GM20000 (cell line): ENCODE data around the gene GINS1.
A peak's percentile ranks its signal among the peaks of the same experiment; 100 is the strongest.
"Not testable (repeated sequence)": the region's sequence is repeated elsewhere in the genome, so short reads cannot be mapped to it uniquely, and the experiment has no call there.

ENCODE experiments used
- DNase-seq: peaks from one replicate; pipeline ENCODE4 v3.0.0; 2012; ENCODE audit warnings: low spot score
- TF ChIP-seq, protein P1 (sequence below): IDR thresholded peaks from 2 replicates; pipeline ENCODE4 v1.5.1; 2012; ENCODE audit warnings: mild to moderate bottlenecking, control low read depth; ENCODE audit errors: extremely low read depth, missing control alignments

Gene GINS1

DNA sequence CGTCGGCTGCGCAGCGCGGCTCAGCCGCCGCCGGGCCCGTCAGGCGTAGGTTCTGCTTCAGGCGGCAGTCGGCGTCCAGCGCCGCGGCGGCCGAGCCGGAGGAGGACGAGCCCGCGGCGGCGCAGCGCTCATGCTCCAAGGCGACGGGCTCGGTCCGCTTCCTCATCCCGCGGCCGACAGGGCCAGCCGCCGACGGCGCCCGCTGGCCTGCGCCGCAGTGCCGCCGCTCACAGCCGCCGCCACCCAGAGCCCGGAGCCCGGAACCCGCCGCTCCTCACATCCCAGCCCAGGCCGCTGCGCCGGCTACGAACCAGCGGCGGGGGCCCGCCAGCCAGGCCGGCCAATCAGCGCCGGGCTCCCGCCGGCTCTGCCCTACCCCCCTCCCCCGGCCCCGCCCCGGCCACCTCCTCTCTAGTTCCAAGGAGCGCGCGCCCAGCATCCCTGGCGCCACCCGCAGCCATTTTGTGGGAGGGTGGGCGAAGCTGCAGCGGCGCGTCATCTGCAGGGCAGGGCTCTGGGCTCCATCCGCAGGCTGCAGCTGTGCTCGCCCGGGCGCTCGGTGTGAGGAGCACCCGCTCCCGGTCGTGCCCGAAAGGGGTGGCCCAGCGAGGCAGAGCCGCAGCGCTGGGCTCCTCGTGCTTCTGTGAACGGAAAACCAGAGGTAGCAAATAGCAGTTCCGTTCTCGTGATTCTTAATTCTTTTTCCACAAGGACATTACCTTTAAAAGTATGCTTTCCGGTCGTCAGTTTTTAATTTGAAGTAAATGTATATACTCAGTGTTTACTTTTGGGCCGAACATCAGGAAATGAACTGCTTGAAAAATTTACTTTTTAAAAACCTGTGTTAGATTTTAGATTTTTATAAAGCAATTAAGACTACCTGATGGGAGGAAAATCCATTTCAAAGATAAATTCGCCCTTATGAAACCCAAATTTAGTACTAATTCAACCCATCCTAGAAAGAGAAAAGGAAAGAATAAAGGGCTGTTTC is 16.6 kb upstream of the GINS1 start, which contains the start of gene ABHD12:
Gene ABHD12, minus strand, starts transcription at position 298 of the 991 bp plus-strand sequence. Its CDS starts 132 bp downstream, at position 166.
- TF ChIP-seq, protein P1, sequence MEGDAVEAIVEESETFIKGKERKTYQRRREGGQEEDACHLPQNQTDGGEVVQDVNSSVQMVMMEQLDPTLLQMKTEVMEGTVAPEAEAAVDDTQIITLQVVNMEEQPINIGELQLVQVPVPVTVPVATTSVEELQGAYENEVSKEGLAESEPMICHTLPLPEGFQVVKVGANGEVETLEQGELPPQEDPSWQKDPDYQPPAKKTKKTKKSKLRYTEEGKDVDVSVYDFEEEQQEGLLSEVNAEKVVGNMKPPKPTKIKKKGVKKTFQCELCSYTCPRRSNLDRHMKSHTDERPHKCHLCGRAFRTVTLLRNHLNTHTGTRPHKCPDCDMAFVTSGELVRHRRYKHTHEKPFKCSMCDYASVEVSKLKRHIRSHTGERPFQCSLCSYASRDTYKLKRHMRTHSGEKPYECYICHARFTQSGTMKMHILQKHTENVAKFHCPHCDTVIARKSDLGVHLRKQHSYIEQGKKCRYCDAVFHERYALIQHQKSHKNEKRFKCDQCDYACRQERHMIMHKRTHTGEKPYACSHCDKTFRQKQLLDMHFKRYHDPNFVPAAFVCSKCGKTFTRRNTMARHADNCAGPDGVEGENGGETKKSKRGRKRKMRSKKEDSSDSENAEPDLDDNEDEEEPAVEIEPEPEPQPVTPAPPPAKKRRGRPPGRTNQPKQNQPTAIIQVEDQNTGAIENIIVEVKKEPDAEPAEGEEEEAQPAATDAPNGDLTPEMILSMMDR, result no peak
- DNase-seq, result peak; percentile 98

DNA sequence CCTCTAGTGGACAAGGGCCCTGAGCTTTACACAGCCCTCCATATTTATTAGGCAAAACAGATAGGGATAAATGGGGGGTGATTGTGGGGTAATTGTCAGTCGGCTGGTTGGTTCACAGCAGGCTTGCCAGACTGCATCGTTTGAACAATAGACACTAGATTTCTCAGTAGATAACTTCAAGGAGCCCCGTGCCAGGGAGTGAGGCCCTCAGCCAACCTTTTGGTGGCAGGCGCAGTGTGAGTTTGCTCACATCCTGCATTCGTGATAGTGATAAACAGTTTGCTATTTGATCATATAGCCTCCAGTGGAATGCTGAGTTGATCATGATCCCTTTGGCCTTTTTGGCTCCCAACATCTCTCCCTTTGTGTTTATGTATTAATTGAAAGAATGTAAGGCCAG is 13.2 kb upstream of the GINS1 start:
- TF ChIP-seq, protein P1, result no peak
- DNase-seq, result no peak

DNA sequence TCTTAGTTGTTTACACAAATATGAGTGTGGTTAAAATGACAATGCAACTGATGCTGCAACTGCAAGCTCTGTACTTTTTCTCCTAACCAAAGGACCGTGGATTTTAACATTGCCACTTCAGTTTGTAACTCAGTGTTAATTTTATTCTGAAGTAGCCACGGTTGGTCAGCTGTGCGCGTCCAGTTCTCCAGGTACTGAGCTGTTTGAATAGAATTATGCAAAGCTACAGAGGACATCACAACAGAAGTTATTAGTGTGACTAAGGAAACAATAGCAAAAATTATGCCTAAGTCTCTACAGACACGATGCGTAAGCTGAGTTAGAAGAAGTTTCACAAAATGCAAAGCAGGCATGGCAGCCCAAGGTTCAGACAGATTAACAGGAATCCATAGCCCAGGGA is 12.5 kb upstream of the GINS1 start:
- DNase-seq, result no peak
- TF ChIP-seq, protein P1, result no peak

DNA sequence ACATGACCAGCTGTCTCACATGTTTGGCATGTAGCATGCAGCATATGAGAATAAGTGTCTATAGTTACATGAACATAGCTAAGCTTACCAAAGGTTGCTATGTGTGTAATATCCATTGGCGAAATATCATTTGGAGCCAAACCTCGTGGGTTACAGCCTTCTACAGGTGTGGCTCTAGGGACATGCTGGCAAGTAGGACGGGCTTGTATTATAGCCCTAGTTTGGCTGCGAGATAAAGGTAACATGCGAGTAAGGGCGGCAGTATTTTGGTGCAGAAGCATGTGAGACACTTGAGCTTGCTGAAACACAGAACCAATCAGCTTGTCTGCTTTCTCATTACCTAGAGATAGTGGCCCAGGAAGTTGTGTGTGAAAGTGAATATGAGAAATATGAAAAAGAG is 10.4 kb upstream of the GINS1 start:
- no peak for DNase-seq
- TF ChIP-seq, protein P1, result no peak

GRCh38 chr20:25397821-25398220 is 9.7 kb upstream of the GINS1 start:
- DNase-seq, result no peak
- TF ChIP-seq, protein P1, result no peak

DNA sequence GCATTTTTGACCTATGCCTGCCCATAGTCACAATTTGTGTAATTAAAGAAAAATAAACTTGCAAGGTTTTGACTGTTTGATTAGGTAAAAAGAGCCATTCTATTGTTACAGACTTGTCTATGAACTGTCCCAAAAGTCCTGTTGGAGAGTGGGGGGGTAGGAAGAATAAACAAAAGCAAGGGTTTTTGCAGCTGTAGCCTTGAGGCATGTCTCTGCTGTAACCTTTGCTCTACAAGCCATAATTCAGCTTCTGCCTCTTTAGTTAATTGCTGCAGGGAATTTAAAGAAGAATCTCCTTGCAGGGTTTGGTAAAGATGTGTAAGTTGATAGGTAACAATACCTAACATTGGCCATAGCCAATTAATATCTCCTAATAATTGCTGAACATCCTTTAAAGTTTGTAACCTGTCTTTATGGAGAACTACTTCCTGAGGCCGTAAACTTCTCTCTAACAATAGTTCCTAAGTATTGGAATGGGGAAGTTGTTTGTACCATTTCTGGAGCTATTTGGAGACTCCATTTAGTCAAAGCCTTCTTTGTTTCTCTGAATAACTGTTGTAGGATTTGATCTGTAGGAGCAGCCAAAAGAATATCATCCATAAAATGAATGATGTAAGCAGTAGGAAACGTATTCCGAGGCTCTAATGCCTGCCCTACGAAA is 9.0 kb upstream of the GINS1 start:
- TF ChIP-seq, protein P1, result no peak
- no peak for DNase-seq

DNA sequence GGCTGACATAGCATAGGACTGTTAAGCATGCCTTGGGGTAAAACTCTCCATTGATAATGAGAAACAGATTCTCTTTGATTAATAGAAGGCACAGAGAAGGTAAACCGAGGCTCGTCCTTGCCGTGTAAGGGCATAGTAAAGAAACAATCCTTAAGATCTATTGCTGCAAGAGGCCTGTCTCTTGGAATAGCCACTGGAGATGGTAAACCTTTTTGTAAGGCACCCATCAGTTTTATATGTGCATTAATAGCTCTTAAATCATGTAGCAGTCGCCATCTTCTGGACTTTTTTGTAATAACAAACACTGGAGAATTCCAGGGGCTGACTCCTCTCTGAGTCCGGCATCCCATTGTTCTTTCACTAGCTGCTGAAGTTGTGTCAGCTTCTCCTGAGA is 8.4 kb upstream of the GINS1 start:
- peak; percentile 52 for DNase-seq

DNA sequence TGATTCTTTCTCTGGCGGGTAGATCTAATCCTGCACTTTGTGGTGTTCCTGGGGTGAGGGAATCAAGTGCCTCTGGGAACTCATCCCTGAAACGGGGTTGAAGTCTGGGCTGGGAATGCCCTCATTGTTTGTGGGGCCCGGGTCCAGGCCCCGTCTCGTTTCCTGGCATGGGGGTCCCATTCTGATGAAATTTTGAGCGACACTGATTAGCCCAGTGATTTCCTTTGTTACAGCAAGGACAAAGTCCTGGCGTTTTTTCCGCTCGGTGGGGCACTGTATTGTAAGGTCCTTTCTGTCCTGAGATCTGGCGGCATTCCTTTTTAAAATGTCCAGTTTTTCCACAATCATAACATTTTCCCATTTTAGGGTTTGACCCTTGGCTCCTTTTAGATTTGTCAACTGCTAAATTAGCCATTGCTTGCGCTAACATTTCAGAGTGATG is 7.2 kb upstream of the GINS1 start:
- not testable (repeated sequence) for DNase-seq

More for the DNA sequence above, 8.4 kb upstream of the GINS1 start:
- TF ChIP-seq, protein P1, result peak; percentile 18
